Measurements from ENCODE around the gene PDCL2.
"Not testable (repeated sequence)": the region's sequence is repeated elsewhere in the genome, so short reads cannot be mapped to it uniquely, and the experiment has no call there.

PDCL2 gene

DNA sequence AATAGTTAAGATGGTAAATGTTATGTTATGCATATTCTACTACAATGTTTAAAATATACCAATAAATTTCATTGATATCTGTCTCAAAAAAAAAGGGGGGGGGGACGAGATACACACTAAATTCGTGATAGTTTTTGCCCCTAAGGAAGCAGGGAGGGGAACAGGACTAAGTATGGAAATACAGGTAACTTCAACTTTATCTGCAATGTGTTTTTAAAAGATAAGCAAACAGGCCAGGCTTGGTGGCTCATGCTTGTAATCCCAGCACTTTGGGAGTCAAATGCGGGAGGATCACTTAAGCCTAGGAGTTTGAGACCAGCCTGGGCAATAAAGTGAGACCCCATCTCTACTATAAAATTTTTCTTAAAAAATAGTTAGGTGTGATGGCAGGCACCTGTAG, 31.9 kb downstream of the PDCL2 start:
- Mint-ChIP-seq H3K9me3 (no peaks in the 10 kb centered on the region), H3K36me3 (ENCODE audit: low read depth) (peaks cover 4% of the 10 kb centered on the region), H3K4me1 (ENCODE audit: low read depth) (peaks cover 18% of the 10 kb centered on the region), H3K27me3 (peaks cover 27% of the 10 kb centered on the region), H3K27ac (no peak overlapping the region), H3K4me3 (no peak overlapping the region)

DNA sequence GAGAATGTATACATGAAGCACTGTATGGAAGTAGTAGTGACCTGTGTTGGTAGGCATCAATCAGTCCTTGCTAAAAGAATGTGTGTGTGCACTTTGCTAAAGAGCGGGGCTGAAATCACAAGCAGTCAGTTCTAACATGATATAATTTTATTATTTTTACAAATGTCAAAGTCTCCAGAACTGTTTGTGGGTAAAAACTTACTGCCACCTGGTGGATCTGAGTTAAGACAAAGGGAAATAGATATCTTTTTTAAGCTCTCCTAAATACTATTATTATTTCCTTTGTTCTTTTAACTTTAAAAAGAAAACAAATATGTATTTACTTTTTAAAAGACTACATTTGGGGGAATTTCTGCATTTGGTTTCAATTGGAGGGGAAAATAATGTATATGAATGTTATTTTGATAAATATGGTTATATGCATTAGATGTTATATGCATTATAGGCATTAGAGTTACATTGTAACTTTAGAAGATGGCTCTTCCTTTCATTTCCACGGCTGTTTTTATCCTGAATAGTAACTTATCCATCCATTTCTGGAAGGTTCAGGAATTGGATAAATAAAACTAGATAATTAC, 37.5 kb downstream of the PDCL2 start:
- H3K36me3 Mint-ChIP-seq (ENCODE audit: low read depth): peaks cover 4% of the 10 kb centered on the region
- no peak overlapping the region for H3K27ac Mint-ChIP-seq
- peaks cover 11% of the 10 kb centered on the region for H3K4me1 Mint-ChIP-seq (ENCODE audit: low read depth)
- peaks cover 31% of the 10 kb centered on the region for H3K27me3 Mint-ChIP-seq
- H3K4me3 Mint-ChIP-seq: no peak overlapping the region
- no peaks in the 10 kb centered on the region for H3K9me3 Mint-ChIP-seq

DNA sequence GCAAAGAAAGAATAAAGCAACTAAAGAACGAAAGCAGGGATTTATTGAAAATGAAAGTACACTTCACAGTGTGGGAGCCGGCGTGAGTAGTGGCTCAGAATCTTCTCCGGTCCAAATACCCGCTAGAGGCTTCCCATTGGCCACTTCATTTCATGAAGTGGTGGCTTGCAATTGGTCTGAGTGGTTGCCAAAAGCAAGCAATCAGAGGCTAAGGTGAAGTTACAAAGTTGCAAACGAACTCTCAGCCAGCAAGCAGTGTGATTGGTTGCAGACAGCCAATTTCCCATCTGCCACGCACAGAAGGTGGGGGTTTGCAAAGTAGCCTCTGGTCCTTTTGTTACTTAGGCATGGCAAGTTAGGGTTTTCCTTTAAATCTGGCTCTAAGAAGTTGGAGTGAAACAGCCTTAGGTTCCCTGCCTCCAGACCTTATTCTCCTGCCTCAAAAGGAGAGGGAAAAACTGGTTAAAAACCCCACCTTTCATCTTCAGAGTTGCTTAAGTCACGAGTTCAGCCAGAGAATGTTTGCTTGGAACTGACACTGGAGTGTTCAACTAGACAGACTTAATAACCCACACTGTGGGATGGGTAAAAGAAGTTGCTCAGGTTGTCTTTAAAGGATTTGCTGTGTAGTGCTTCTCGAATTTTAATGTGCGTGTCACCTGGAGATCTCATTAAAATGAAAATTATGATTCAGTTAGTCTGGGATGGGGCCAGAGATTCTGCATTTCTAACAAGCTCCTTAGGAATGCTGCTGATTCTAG, 38.4 kb downstream of the PDCL2 start:
- H3K9me3 Mint-ChIP-seq: no peaks in the 10 kb centered on the region
- H3K36me3 Mint-ChIP-seq (ENCODE audit: low read depth): peaks cover 4% of the 10 kb centered on the region
- no peak overlapping the region for H3K27ac Mint-ChIP-seq
- peaks cover 20% of the 10 kb centered on the region for H3K4me1 Mint-ChIP-seq (ENCODE audit: low read depth)
- peaks cover 28% of the 10 kb centered on the region for H3K27me3 Mint-ChIP-seq
- no peak overlapping the region for H3K4me3 Mint-ChIP-seq

DNA sequence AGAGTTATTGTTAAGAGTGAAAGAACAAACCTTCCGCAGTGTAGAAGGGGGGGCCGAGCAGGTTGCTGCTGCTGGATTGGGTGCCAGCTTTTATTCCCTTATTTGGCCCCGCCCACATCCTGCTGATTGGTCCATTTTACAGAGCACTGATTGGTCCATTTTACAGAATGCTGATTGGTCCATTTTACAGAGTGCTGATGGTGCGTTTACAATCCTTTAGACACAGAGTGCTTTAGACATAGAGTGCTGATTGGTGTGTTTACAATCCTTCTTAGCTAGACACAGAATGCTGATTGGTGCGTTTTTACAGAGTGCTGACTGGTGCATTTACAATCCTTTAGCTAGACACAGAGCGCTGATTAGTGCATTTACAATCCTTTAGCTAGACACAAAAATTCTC, 40.1 kb downstream of the PDCL2 start:
- H3K27ac Mint-ChIP-seq; H3K9me3 Mint-ChIP-seq; H3K36me3 Mint-ChIP-seq (ENCODE audit: low read depth); H3K4me3 Mint-ChIP-seq: not testable (repeated sequence)
- Mint-ChIP-seq H3K4me1 (ENCODE audit: low read depth) (peaks cover 35% of the 10 kb centered on the region), H3K27me3 (peaks cover 19% of the 10 kb centered on the region)

DNA sequence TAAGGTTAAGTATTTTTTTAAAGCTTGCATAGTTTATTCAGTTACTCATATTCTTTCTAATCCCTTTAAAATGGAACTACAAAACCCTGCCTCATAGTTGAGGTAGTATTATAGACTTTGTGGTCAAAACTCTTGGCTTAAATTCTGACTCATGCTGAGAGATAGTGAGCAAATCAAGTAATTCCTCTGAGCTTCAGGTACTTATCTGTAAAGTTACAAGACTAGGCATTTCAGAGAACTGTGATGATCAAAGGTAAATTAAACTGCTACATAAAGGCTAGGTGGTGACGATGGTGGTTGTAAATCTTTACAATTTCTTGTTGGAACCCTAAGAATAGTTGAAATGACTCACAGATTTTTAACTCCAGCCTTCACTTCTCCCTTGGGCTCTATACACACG, 42.2 kb downstream of the PDCL2 start:
- H3K36me3 Mint-ChIP-seq (ENCODE audit: low read depth): no peaks in the 10 kb centered on the region
- H3K9me3 Mint-ChIP-seq: no peaks in the 10 kb centered on the region
- H3K27ac Mint-ChIP-seq: peak overlapping the region; percentile 91
- H3K4me1 Mint-ChIP-seq (ENCODE audit: low read depth): peaks cover 38% of the 10 kb centered on the region
- H3K4me3 Mint-ChIP-seq: peak overlapping the region; percentile 33
- H3K27me3 Mint-ChIP-seq: peaks cover 14% of the 10 kb centered on the region

DNA sequence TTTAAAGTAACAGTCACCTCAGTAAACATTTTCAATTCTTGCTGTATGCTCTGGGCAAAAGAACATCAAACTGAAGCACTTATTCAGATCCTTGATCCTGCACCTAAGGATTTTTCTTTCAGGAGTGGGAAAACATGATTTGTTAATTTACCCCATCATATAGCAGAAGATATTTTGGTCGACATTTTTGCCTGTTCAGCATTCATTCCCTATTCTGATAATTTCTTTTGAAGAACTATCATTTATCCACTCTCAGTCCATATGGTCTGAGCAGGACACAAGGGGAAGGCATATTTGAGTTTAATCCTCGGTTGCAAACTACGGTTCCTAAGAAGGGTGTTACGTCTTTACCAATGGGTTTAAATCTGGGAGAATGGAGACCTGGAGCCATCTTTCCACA, 44.1 kb downstream of the PDCL2 start:
- H3K4me1 Mint-ChIP-seq (ENCODE audit: low read depth): peaks cover 55% of the 10 kb centered on the region
- peak overlapping the region; percentile 91 for H3K4me3 Mint-ChIP-seq
- no peaks in the 10 kb centered on the region for H3K36me3 Mint-ChIP-seq (ENCODE audit: low read depth)
- peaks cover 7% of the 10 kb centered on the region for H3K27me3 Mint-ChIP-seq
- no peaks in the 10 kb centered on the region for H3K9me3 Mint-ChIP-seq
- H3K27ac Mint-ChIP-seq: no peak overlapping the region

DNA sequence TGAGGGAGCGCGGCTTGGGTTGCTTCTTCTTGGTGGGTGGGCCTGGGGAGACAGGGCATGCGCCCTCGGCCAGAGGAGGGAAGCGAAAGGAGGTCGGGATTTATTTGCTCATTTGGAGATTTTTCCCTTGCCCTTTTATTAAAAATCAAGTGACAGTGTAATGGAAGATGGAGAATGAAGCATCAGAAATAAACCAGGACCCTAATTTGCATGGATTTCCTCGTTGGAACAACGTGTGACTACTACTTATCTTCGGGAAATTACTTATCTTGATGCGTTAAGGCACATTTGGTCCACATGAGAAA, 44.6 kb downstream of the PDCL2 start:
- peaks cover 57% of the 10 kb centered on the region for H3K4me1 Mint-ChIP-seq (ENCODE audit: low read depth)
- H3K4me3 Mint-ChIP-seq: peak overlapping the region; percentile 91
- H3K27me3 Mint-ChIP-seq: peaks cover 4% of the 10 kb centered on the region
- peak overlapping the region; percentile 70 for H3K27ac Mint-ChIP-seq
- no peaks in the 10 kb centered on the region for H3K36me3 Mint-ChIP-seq (ENCODE audit: low read depth)
- H3K9me3 Mint-ChIP-seq: no peaks in the 10 kb centered on the region

DNA sequence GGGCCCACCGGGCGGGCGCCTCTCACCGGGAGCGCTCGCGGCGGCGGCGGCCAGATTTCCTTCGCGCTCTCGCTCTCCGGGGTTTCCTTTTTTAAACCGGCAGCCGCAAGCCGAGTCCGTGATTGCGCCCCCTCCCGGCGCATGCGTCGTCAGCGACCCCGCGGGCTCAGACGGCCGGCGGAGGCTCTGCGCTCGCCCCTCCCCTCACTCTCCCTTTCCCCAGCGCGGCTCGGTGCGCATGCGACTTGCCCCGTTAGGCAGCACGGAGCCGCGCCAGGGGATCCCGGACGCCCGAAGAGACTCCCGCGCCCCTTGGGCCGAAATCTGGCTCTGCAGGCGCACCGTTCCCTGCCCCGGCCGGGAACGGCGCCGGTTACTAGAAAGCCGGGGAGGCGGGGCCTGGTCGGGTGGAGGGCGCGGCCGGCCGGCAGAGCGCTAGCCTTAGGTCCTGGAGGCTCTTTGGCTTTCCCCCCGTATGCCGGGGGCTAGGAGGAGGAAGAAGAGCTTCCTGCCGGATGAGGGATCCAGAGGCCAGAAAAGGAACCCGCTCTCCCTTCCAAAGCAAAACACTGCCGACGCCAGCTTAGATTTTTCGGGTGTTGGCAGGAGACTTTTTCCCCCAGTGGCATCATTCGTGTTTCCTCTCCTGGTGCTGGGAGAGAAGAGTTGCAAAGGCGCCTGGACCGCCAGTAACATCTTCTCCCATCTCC, 45.1 kb downstream of the PDCL2 start, which contains the start of gene CLOCK:
Gene CLOCK (minus strand): TSS at position 154 of the 710 bp plus-strand sequence. CDS start 64,124 bp downstream, outside the sequence.
- Mint-ChIP-seq H3K27ac (peak within 1 kb of the TSS; percentile 86), H3K27me3 (peaks cover 4% of the 10 kb centered on the region), H3K36me3 (ENCODE audit: low read depth) (no peaks in the 10 kb centered on the region), H3K9me3 (no peaks in the 10 kb centered on the region), H3K4me3 (peak within 1 kb of the TSS; percentile 91), H3K4me1 (ENCODE audit: low read depth) (peaks cover 59% of the 10 kb centered on the region)

DNA sequence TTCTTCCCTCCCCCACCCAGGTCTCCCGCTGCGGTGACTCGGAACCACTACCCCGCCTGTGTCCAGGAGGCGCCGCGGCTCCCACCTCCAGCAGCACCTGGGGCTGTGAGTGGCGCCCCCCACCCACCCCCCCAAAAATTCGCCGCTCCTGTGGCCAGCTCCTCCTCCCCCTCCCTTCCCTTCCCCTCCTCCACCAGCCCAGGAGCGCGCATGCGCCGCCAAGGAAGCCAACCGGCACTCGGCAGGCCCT, 45.6 kb downstream of the PDCL2 start:
- H3K36me3 Mint-ChIP-seq (ENCODE audit: low read depth): no peaks in the 10 kb centered on the region
- H3K4me1 Mint-ChIP-seq (ENCODE audit: low read depth): peaks cover 64% of the 10 kb centered on the region

DNA sequence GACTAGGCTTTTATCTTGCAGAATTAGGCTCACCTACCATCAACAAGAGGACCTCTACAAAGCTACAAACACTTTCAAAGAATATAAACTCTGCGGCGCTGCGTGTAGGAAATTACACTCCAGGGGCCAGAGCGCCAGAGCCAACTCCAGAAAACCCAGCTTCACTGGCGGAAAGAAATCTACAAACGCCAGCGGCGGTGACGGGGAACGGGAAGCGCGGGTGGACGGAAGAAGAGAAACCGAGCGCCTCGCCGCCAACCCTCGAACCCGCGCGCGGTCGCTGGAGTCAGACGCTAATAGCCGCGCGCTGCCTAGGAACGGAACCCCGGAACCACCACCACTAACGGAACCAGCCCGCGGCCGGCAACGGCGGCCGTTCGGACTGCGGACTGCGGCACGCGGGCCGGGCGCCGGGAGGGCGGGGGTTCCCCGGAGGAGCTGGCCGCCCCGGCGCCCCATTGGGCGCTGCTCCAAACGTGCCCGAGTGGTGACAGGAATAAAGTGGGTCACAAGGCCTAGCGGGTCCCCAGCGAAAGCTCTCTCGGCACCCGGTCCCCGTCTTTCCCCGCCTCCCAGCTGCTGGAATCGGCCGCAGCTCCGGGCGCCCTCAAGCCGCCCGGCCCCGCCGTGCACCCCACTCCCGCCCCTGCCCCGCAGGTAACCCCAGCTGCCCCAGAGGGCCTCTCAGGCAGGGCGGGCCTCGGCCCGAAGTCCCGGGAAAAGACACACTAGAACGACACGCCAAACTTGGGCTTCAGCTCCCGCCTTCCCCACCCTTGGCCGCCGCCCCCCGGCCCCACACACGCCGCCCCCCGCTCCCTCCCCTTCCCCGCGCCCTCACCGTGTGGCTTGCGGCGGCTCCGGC, 46.2 kb downstream of the PDCL2 start:
- Mint-ChIP-seq H3K27ac (peak overlapping the region; percentile 84), H3K36me3 (ENCODE audit: low read depth) (no peaks in the 10 kb centered on the region), H3K4me1 (ENCODE audit: low read depth) (peaks cover 66% of the 10 kb centered on the region), H3K9me3 (no peaks in the 10 kb centered on the region), H3K4me3 (peak overlapping the region; percentile 91), H3K27me3 (peaks cover 4% of the 10 kb centered on the region)

More for the DNA sequence above, 45.6 kb downstream of the PDCL2 start:
- Mint-ChIP-seq H3K9me3 (no peaks in the 10 kb centered on the region), H3K27me3 (peaks cover 4% of the 10 kb centered on the region), H3K4me3 (peak overlapping the region; percentile 91), H3K27ac (no peak overlapping the region)

DNA sequence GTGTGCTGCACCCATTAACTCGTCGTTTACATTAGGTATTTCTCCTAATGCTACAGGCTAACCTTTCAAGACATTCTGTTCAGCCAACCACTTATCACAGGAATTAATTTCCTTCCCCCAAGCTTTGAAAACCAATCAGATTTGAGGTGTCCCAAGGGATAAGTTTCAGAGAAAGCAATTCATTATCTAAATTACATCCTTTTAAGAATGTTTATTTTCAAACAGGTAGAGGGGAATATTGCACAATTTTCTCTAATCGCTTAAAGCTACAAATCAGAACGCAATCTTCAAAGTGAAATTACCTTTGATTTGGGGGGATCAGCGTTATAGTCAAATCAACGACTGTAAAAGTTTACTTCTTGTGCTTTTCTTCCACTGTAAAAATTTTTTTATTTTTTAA, 46.9 kb downstream of the PDCL2 start:
- peak overlapping the region; percentile 68 for H3K27ac Mint-ChIP-seq
- H3K27me3 Mint-ChIP-seq: peaks cover 4% of the 10 kb centered on the region
- no peaks in the 10 kb centered on the region for H3K9me3 Mint-ChIP-seq
- peaks cover 65% of the 10 kb centered on the region for H3K4me1 Mint-ChIP-seq (ENCODE audit: low read depth)
- H3K4me3 Mint-ChIP-seq: peak overlapping the region; percentile 91
- no peaks in the 10 kb centered on the region for H3K36me3 Mint-ChIP-seq (ENCODE audit: low read depth)

DNA sequence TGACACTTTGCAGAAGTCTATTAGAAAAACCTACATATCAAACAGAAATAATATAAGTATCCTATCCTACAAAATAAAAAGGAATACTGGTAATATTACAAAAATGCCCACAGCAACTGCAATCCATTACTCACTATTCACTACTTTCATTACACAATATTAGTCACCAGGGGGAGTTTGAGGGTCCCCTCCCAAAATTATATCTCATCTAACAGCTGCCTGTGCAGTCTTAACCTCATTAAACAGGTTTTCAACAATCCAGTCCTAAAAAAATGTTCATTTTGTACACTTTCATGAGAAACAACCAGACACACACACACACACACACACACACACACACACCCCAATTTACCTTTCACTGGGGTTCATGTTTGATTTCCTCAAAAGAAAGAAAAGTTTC, 48.2 kb downstream of the PDCL2 start:
- Mint-ChIP-seq H3K9me3 (no peaks in the 10 kb centered on the region), H3K4me1 (ENCODE audit: low read depth) (peaks cover 62% of the 10 kb centered on the region), H3K27ac (no peak overlapping the region), H3K27me3 (no peaks in the 10 kb centered on the region), H3K4me3 (peak overlapping the region; percentile 91), H3K36me3 (ENCODE audit: low read depth) (no peaks in the 10 kb centered on the region)

DNA sequence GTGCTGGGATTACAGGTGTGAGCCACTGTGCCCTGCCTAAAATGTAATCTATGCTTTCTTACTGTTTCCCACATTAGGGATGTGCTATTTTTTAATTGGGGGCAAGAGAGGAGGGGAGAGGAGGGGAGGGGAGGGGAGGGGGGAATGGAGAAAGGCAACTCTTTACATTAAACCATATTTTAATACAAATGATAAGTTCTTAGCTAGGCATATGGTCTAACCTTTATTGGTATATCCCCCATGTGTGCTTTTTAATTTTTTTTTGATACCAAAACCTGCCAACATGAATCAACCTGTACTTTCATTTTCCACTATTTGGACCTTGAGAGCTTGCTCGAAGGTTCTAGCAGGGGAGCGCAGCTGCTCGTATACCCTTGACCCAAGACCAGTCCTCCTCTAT, 51.8 kb downstream of the PDCL2 start:
- no peak overlapping the region for H3K4me3 Mint-ChIP-seq
- no peaks in the 10 kb centered on the region for H3K36me3 Mint-ChIP-seq (ENCODE audit: low read depth)
- H3K9me3 Mint-ChIP-seq: no peaks in the 10 kb centered on the region
- H3K27ac Mint-ChIP-seq: peak overlapping the region; percentile 40
- H3K4me1 Mint-ChIP-seq (ENCODE audit: low read depth): peaks cover 58% of the 10 kb centered on the region
- no peaks in the 10 kb centered on the region for H3K27me3 Mint-ChIP-seq

DNA sequence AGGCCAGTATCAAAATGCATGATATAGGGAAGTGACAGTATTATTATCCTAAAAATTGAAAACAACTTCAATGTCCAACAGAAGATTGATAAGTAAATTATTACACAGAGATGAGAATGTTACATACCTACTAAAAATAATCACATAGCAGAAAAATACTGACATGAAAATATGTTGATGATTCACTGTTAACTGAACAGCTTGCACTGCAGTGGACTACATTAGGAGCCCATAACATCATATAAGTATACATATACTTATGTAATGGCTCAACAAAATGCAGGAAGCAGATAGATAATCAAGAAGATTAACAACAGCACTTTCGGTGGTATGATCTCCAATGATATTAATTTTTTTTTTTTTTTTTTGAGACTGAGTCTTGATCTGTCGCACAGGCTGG, 52.4 kb downstream of the PDCL2 start:
- peaks cover 1% of the 10 kb centered on the region for H3K36me3 Mint-ChIP-seq (ENCODE audit: low read depth)
- no peak overlapping the region for H3K4me3 Mint-ChIP-seq
- H3K4me1 Mint-ChIP-seq (ENCODE audit: low read depth): peaks cover 52% of the 10 kb centered on the region
- no peak overlapping the region for H3K27ac Mint-ChIP-seq
- no peaks in the 10 kb centered on the region for H3K9me3 Mint-ChIP-seq
- no peaks in the 10 kb centered on the region for H3K27me3 Mint-ChIP-seq

DNA sequence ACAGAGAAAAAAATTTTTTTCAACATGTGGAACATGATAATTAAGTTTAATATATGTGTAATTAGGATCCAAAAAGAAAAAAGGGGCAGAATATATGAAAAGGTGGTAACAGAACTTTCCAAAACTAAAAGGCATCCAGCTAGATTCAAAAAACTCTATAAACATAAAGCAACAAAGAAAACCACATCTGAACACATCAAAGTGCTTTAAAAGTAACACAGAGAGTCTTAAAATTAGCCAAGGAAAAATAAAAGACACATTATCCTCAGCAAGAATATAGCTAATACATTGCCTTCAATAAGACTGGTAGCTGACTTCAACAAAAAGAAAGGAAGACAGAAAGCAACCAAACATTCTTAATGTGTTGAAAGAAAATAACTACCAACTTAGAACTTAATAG, 53.5 kb downstream of the PDCL2 start:
- Mint-ChIP-seq H3K9me3 (no peaks in the 10 kb centered on the region), H3K4me3 (no peak overlapping the region), H3K27ac (no peak overlapping the region), H3K4me1 (ENCODE audit: low read depth) (peaks cover 41% of the 10 kb centered on the region), H3K36me3 (ENCODE audit: low read depth) (peaks cover 10% of the 10 kb centered on the region), H3K27me3 (no peaks in the 10 kb centered on the region)

All from stimulated activated naive CD8-positive, alpha-beta T cell treated with anti-CD3 and anti-CD28 coated beads, Interleukin-15, Interleukin-2, amounts not matched to agents 100 ng/mL and 50 ng/mL, for 24 hours (primary cell).